Thyroid gland (tissue), 4 donors: ENCODE measurements around the gene MALT1.

ENCODE experiments used
- POLR2A ChIP-seq, 2 donors: fragments of 450-650 bp; IDR thresholded peaks; one replicate each; pipeline ENCODE4 v1.6.1; 2017; ENCODE audit warnings: antibody characterized with exemption in 2 of 2, mild to moderate bottlenecking in 2 of 2, moderate library complexity in 1 of 2
- TF ChIP-seq, protein P1 (sequence below), 6 experiments: fragments of 200-600 bp in 3 of 6; fragments of 450-650 bp in 3 of 6; sonication (generic) in 3 of 6; IDR thresholded peaks; one replicate each; pipeline ENCODE4 v1.5.1; 2016 to 2019; ENCODE audit warnings: antibody characterized with exemption in 6 of 6, mild to moderate bottlenecking in 2 of 6, inconsistent platforms in 1 of 6, moderate library complexity in 1 of 6

DNA sequence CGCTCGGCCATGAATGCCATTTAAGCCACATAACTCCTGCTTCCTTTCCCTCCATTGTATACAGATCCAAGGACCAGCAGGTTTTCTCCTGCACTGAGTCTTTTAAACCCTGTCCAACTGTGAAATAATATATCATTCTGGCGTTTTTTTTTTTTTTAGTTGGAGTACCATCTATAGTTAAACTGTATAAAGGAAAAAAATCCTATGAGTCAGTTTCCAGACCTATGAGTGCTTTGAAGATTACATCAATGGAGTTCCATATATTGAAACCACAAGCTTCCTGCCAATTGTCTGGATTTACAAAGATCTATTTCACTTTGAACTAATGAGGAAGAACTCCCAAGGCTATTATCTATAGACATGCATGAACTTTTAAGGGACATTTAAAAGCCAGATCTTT, 2.4 kb upstream of the MALT1 start:
- no peak for TF ChIP-seq POLR2A (IDR thresholded peaks at IDR 0.05)
- TF ChIP-seq, protein P1, sequence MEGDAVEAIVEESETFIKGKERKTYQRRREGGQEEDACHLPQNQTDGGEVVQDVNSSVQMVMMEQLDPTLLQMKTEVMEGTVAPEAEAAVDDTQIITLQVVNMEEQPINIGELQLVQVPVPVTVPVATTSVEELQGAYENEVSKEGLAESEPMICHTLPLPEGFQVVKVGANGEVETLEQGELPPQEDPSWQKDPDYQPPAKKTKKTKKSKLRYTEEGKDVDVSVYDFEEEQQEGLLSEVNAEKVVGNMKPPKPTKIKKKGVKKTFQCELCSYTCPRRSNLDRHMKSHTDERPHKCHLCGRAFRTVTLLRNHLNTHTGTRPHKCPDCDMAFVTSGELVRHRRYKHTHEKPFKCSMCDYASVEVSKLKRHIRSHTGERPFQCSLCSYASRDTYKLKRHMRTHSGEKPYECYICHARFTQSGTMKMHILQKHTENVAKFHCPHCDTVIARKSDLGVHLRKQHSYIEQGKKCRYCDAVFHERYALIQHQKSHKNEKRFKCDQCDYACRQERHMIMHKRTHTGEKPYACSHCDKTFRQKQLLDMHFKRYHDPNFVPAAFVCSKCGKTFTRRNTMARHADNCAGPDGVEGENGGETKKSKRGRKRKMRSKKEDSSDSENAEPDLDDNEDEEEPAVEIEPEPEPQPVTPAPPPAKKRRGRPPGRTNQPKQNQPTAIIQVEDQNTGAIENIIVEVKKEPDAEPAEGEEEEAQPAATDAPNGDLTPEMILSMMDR (IDR thresholded peaks at IDR 0.05) = no peak
